Left ventricle myocardium inferior (tissue), 1 donor: ENCODE results near the gene PCSK6. TPM values are rescaled to one million over a fixed set of nuclear protein-coding genes. Genes with fewer than 3 reads are reported as not detected.

Experiments used
- DNase-seq: peaks from one replicate; pipeline ENCODE4 v3.0.0-alpha.2; 2020
- H3K27ac ChIP-seq: fragments of 200-600 bp; replicated peaks from 2 replicates; pipeline ENCODE4 v1.8.0; 2021
- H3K27me3 ChIP-seq: fragments of 200-600 bp; 2 replicates; pipeline ENCODE4 v1.8.0; 2021; ENCODE audit warnings: low read depth
- H3K36me3 ChIP-seq: fragments of 200-600 bp; 2 replicates; pipeline ENCODE4 v1.8.0; 2021
- H3K4me1 ChIP-seq: fragments of 200-600 bp; 2 replicates; pipeline ENCODE4 v1.8.0; 2021
- H3K4me3 ChIP-seq: fragments of 200-600 bp; 2 replicates; pipeline ENCODE4 v1.8.0; 2021; ENCODE audit warnings: mild to moderate bottlenecking, moderate library complexity
- H3K9me3 ChIP-seq: fragments of 200-600 bp; replicated peaks from 2 replicates; pipeline ENCODE4 v1.8.0; 2021
- CTCF ChIP-seq: fragments of 200-600 bp; IDR thresholded peaks from 2 replicates; pipeline ENCODE4 v1.8.0; 2021; ENCODE audit warnings: antibody characterized with exemption, mild to moderate bottlenecking, borderline replicate concordance
- intact Hi-C: fragments of 100-400 bp; cut with micrococcal nuclease; formaldehyde crosslinking; loops from one replicate; pipeline ENCODE4 v1.11.0; 2022
- total RNA-seq: library from RNA; stranded (reverse); fragmentation: NEBNext Ultra II Directional; extraction: Animal tissue kit (Norgen Biotek cat#: 25700); gene quantifications from one replicate; pipeline ENCODE4 v1.2.1, GENCODE V29; 2021
- donor health status: DM: no; HTN: yes; CAD: no; lungs with severe emphysema.

The PCSK6 gene
- total RNA-seq, 1 donor from 2014 or later, result 28.6 TPM

GRCh38 chr15:101351736-101352135 is 137.8 kb downstream of the PCSK6 start:
- H3K27ac ChIP-seq, result no peak overlapping the region
- H3K4me1 ChIP-seq, result peaks cover 39% of the 10 kb centered on the region
- no peak for TF ChIP-seq CTCF
- H3K36me3 ChIP-seq, result peaks cover 5% of the 10 kb centered on the region
- intact Hi-C loops, result no loop called here
- no peak for DNase-seq
- no peaks in the 10 kb centered on the region for H3K9me3 ChIP-seq
- H3K27me3 ChIP-seq, result no peaks in the 10 kb centered on the region
- H3K4me3 ChIP-seq, result no peak overlapping the region

- H3K4me3 ChIP-seq, result no peak overlapping the region
- peak overlapping the region; percentile 49 for H3K27ac ChIP-seq
- no peaks in the 10 kb centered on the region for H3K9me3 ChIP-seq
- H3K4me1 ChIP-seq, result peaks cover 37% of the 10 kb centered on the region
- H3K27me3 ChIP-seq, result no peaks in the 10 kb centered on the region
- no peak for TF ChIP-seq CTCF
- intact Hi-C loops, result no loop called here
- DNase-seq, result no peak
- H3K36me3 ChIP-seq, result no peaks in the 10 kb centered on the region
Measured at GRCh38 chr15:101349047-101349951, 140.2 kb downstream of the PCSK6 start.

GRCh38 chr15:101348643-101349042 is 140.9 kb downstream of the PCSK6 start:
- Histone ChIP-seq H3K9me3 (no peaks in the 10 kb centered on the region), H3K27me3 (no peaks in the 10 kb centered on the region), H3K27ac (peak overlapping the region; percentile 49), H3K4me3 (no peak overlapping the region), H3K36me3 (no peaks in the 10 kb centered on the region), H3K4me1 (peaks cover 35% of the 10 kb centered on the region)
- intact Hi-C loops, result no loop called here
- no peak for DNase-seq
- no peak for TF ChIP-seq CTCF

- intact Hi-C loops, result no loop called here
- Histone ChIP-seq H3K27ac (peak overlapping the region; percentile 49), H3K36me3 (no peaks in the 10 kb centered on the region), H3K4me3 (no peak overlapping the region), H3K27me3 (no peaks in the 10 kb centered on the region), H3K9me3 (no peaks in the 10 kb centered on the region), H3K4me1 (peaks cover 29% of the 10 kb centered on the region)
- TF ChIP-seq CTCF, result no peak
- no peak for DNase-seq
Measured at GRCh38 chr15:101348015-101348414, 141.5 kb downstream of the PCSK6 start.

- Histone ChIP-seq H3K4me1 (peaks cover 29% of the 10 kb centered on the region), H3K4me3 (no peak overlapping the region), H3K9me3 (no peaks in the 10 kb centered on the region), H3K36me3 (no peaks in the 10 kb centered on the region), H3K27me3 (no peaks in the 10 kb centered on the region), H3K27ac (peak overlapping the region; percentile 49)
- TF ChIP-seq CTCF, result no peak
- intact Hi-C loops, result no loop called here
- DNase-seq, result no peak
Measured at GRCh38 chr15:101347454-101347853, 142.1 kb downstream of the PCSK6 start.
